ENCODE measurements around the gene YWHAQ. TPM values are rescaled to one million over a fixed set of nuclear protein-coding genes. Genes with fewer than 3 reads are reported as not detected.

The YWHAQ gene
- total and polyA plus RNA-seq, 9 of the 15 experiments (the other 6 are each of a cell fraction or from before 2014, with no cell fraction given) = 63.1 to 359 (median 203) TPM

DNA sequence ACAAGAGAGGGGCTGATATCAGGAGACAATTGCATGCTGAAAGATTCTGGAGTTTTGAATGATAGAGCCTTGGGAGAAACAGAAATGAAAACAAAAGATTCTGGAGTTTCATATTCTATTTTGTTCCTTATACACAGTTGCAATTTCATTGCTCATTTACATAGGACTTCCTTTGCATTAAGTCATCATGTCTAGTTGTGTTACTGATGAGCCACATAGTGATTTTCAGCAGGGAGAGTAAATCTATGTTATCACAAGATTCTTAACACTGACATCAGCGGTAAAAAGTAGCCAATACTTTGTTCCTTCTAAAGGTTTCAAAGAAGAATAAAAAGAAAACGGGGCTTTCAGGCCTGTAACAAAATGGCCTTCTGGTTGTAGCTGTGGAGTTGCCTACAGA lies 82.3 kb downstream of the YWHAQ start:
- peaks cover 8% of the 10 kb centered on the region; the same call in 1 of the 2 replicates for H4K20me1 ChIP-seq (replicated peaks; ENCODE audit: control insufficient read depth, insufficient read depth, low read length)
- peak overlapping the region; percentile 13; the same call in 1 of the 3 replicates for H3K27ac ChIP-seq (ENCODE audit: extremely low read depth, low read depth, low read length)
- ATAC-seq = peak; percentile 22
- H3K79me2 ChIP-seq (ENCODE audit: control insufficient read depth, insufficient read depth, low read length) = peaks cover 95% of the 10 kb centered on the region
- FAIRE-seq = no peak
- no peaks in the 10 kb centered on the region for H3K9me1 ChIP-seq (ENCODE audit: control insufficient read depth, insufficient read depth, low read length)
- WGBS (ENCODE audit: insufficient coverage, low coverage, missing lambda C conversion rate) = 0% methylated on average over 2 of the region's 2 CpGs
- ChIA-PET POLR2A (interaction anchor here (1.3 to 2.0 kb wide), 3 partner anchors 9 to 222 kb away, joined by 4 to 9 read pairs (median 6); no protein-coding TSS in a partner anchor), CTCF (ENCODE audit: low intra/inter-chr PET ratio) (no interaction called here)
- peaks cover 5 to 26% of the 10 kb centered on the region in 2 experiments; a peak in 4 of 5 replicates for H3K4me1 ChIP-seq (replicated peaks in 1 of 2; ENCODE audit: control insufficient read depth in 2 of 2, insufficient read depth in 2 of 2, low read length in 2 of 2)
- no peak overlapping the region for H2AFZ ChIP-seq (ENCODE audit: low read depth, low read length)
- H3K9ac ChIP-seq (ENCODE audit: insufficient read depth in 1 of 2, low read depth in 2 of 2, low read length in 2 of 2) = no peak overlapping the region; a peak in 1 of 4 replicates
- H3K36me3 ChIP-seq (ENCODE audit: control insufficient read depth, insufficient read depth, low read length) = no peaks in the 10 kb centered on the region
- H3K4me2 ChIP-seq (ENCODE audit: insufficient read depth, low read length) = no peak overlapping the region
- DNase-seq (ENCODE audit: extremely low read depth in 1 of 4, low spot score in 3 of 4) = peak in 1 of 4 experiments; percentile 8
- in situ Hi-C loops (cut with MboI) = no loop called here
- H3K9me3 ChIP-seq (replicated peaks; ENCODE audit: control insufficient read depth, insufficient read depth, low read depth, low read length) = no peaks in the 10 kb centered on the region
- no peak overlapping the region for H3K4me3 ChIP-seq
- H3K27me3 ChIP-seq (ENCODE audit: control insufficient read depth in 2 of 2, insufficient read depth in 2 of 2, low read length in 2 of 2) = no peaks in the 10 kb centered on the region
- no TSS peak for BruUV-seq (replicated peaks)
- intact Hi-C loops (cut with micrococcal nuclease) = no loop called here
- TF ChIP-seq YY1 (IDR thresholded peaks at IDR 0.05; ENCODE audit: borderline replicate concordance in 1 of 3, control insufficient read depth in 1 of 3, extremely low read depth in 1 of 3, insufficient read depth in 3 of 3, insufficient read length in 1 of 3, insufficient replicate concordance in 2 of 3, low read depth in 1 of 3, low read length in 2 of 3) = peak in 1 of 3 experiments; percentile 47
- TF ChIP-seq SIX5 (IDR thresholded peaks at IDR 0.05; ENCODE audit: borderline replicate concordance in 1 of 2, insufficient read depth in 1 of 2, low read depth in 1 of 2, low read length in 2 of 2) = no peak
- TF ChIP-seq, protein P1, sequence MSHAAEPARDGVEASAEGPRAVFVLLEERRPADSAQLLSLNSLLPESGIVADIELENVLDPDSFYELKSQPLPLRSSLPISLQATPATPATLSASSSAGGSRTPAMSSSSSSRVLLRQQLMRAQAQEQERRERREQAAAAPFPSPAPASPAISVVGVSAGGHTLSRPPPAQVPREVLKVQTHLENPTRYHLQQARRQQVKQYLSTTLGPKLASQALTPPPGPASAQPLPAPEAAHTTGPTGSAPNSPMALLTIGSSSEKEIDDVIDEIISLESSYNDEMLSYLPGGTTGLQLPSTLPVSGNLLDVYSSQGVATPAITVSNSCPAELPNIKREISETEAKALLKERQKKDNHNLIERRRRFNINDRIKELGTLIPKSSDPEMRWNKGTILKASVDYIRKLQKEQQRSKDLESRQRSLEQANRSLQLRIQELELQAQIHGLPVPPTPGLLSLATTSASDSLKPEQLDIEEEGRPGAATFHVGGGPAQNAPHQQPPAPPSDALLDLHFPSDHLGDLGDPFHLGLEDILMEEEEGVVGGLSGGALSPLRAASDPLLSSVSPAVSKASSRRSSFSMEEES (CRISPR knock-in tag; IDR thresholded peaks at IDR 0.05) = no peak
- no peak for TF ChIP-seq CHCHD3 (CRISPR knock-in tag; IDR thresholded peaks at IDR 0.05)
- 0 out of 4 replicates have a peak, but pooled peaks of 1 of the 2 experiments have one; percentile 13 for TF ChIP-seq FOXK2 (conservative IDR thresholded peaks at IDR 0.05 in 1 of 2, IDR thresholded peaks at IDR 0.05 in 1 of 2; ENCODE audit: low read depth in 2 of 2)
- peak; percentile 46; the same call in 1 of the 2 replicates for TF ChIP-seq ZFX (CRISPR knock-in tag; IDR thresholded peaks at IDR 0.05)
- TF ChIP-seq JUND (IDR thresholded peaks at IDR 0.05; ENCODE audit: borderline replicate concordance, low read depth, low read length) = no peak
- no peak for TF ChIP-seq JUND (tag; IDR thresholded peaks at IDR 0.05; ENCODE audit: borderline replicate concordance, low read depth, low read length)
- TF ChIP-seq ZFP1 (CRISPR knock-in tag; IDR thresholded peaks at IDR 0.05) = no peak
- no peak for TF ChIP-seq ZNF311 (CRISPR knock-in tag; IDR thresholded peaks at IDR 0.05)
- peak; percentile 29 for TF ChIP-seq MEIS2 (IDR thresholded peaks at IDR 0.05; ENCODE audit: partially characterized antibody)
- no peak for TF ChIP-seq RHOXF2B (CRISPR knock-in tag; conservative IDR thresholded peaks at IDR 0.05)
- TF ChIP-seq ZNF23 (CRISPR knock-in tag; IDR thresholded peaks at IDR 0.05) = no peak
- no peak for TF ChIP-seq HNRNPH1 (optimal IDR thresholded peaks at IDR 0.05; ENCODE audit: low read depth, low read length)
- 0 out of 2 replicates have a peak, but pooled peaks have one; percentile 31 for TF ChIP-seq LEF1 (IDR thresholded peaks at IDR 0.05)
- TF ChIP-seq DPF2 (IDR thresholded peaks at IDR 0.05) = peak; percentile 30; the same call in 1 of the 2 replicates
- no peak for TF ChIP-seq PML (IDR thresholded peaks at IDR 0.05; ENCODE audit: low read length)
- no peak for TF ChIP-seq RBM39 (optimal IDR thresholded peaks at IDR 0.05; ENCODE audit: low read depth, low read length)
- TF ChIP-seq, protein P2, sequence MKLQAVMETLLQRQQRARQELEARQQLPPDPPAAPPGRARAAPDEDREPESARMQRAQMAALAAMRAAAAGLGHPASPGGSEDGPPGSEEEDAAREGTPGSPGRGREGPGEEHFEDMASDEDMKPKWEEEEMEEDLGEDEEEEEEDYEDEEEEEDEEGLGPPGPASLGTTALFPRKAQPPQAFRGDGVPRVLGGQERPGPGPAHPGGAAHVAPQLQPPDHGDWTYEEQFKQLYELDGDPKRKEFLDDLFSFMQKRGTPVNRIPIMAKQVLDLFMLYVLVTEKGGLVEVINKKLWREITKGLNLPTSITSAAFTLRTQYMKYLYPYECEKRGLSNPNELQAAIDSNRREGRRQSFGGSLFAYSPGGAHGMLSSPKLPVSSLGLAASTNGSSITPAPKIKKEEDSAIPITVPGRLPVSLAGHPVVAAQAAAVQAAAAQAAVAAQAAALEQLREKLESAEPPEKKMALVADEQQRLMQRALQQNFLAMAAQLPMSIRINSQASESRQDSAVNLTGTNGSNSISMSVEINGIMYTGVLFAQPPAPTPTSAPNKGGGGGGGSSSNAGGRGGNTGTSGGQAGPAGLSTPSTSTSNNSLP (IDR thresholded peaks at IDR 0.05; ENCODE audit: borderline replicate concordance, low read depth, low read length) = no peak
- TF ChIP-seq PHB2 (IDR thresholded peaks at IDR 0.05; ENCODE audit: low read depth) = no peak

Measured in K562 (cell line).